Naive thymus-derived CD4-positive, alpha-beta T cell (primary cell): ENCODE data around the gene EFCAB10. TPM values are rescaled to one million over a fixed set of nuclear protein-coding genes. Genes with fewer than 3 reads are reported as not detected.
"Not testable (repeated sequence)": the region's sequence is repeated elsewhere in the genome, so short reads cannot be mapped to it uniquely, and the experiment has no call there.

Source experiments
- ATAC-seq: fragments of 150-1000 bp; cut with Tn5 transposase; 2 replicates; pipeline ENCODE4 v1.10.0; 2021; ENCODE audit warnings: mild to moderate bottlenecking, moderate library complexity
- CTCF ChIA-PET: fragments of 350-600 bp; sonication (Branson Sonifier 250); formaldehyde crosslinking; loops from one replicate; lab custom pipeline; 2021; ENCODE audit warnings: antibody characterized with exemption; lab: Charles Lee
- POLR2A ChIA-PET: fragments of 350-600 bp; sonication (Branson Sonifier 250); formaldehyde crosslinking; loops from one replicate; lab custom pipeline; 2021; ENCODE audit warnings: antibody characterized with exemption, inconsistent platforms; lab: Charles Lee
- DNase-seq, 9 donors: peaks; one replicate each; pipeline versions ENCODE4 v3.0.0 to v3.0.0-alpha.2; 2020 to 2022; ENCODE audit warnings: mixed read lengths in 1 of 9
- H3K27ac ChIP-seq: one replicate; pipeline ENCODE4 v1.7.0; 2013; ENCODE audit warnings: mild to moderate bottlenecking, low read depth, low read length, moderate library complexity
- H3K27me3 ChIP-seq, 2 donors: one replicate each; pipeline ENCODE4 v1.7.0; 2013; ENCODE audit warnings: low read length in 2 of 2, mild to moderate bottlenecking in 2 of 2, moderate library complexity in 2 of 2; ENCODE audit not compliant: control insufficient read depth in 2 of 2, insufficient read depth in 2 of 2
- H3K36me3 ChIP-seq, 3 experiments: 1 replicate in 2 of 3; 2 replicates in 1 of 3; pipeline ENCODE4 v1.7.0; 2013; ENCODE audit warnings: low read length in 3 of 3, mild to moderate bottlenecking in 3 of 3, moderate library complexity in 1 of 3; ENCODE audit not compliant: insufficient read depth in 3 of 3, control insufficient read depth in 2 of 3
- H3K4me1 ChIP-seq, 2 donors: one replicate each; pipeline ENCODE4 v1.7.0; 2013; ENCODE audit warnings: low read length in 2 of 2, mild to moderate bottlenecking in 2 of 2, moderate library complexity in 1 of 2; ENCODE audit not compliant: control insufficient read depth in 2 of 2, insufficient read depth in 2 of 2
- H3K4me3 ChIP-seq: 2 replicates; pipeline ENCODE4 v1.7.0; 2013; ENCODE audit warnings: mild to moderate bottlenecking, low read length
- H3K9me3 ChIP-seq, 3 experiments: 1 replicate in 2 of 3; 2 replicates in 1 of 3; pipeline ENCODE4 v1.7.0; 2013; ENCODE audit warnings: low read length in 3 of 3; ENCODE audit not compliant: control insufficient read depth in 2 of 3
- H3K27ac Mint-ChIP-seq, 9 donors: one replicate each; pipeline ENCODE4 v1.8.0; 2020 to 2022; ENCODE audit warnings: mixed read lengths in 9 of 9, mild to moderate bottlenecking in 8 of 9, moderate library complexity in 5 of 9, inconsistent platforms in 2 of 9
- H3K27me3 Mint-ChIP-seq, 5 donors: one replicate each; pipeline ENCODE4 v1.8.0; 2021 to 2022; ENCODE audit warnings: mixed read lengths in 5 of 5, mild to moderate bottlenecking in 1 of 5
- H3K36me3 Mint-ChIP-seq, 5 donors: one replicate each; pipeline ENCODE4 v1.8.0; 2020 to 2022; ENCODE audit warnings: mixed read lengths in 5 of 5, mild to moderate bottlenecking in 3 of 5, inconsistent platforms in 1 of 5
- H3K4me1 Mint-ChIP-seq, 7 donors: one replicate each; pipeline ENCODE4 v1.8.0; 2020 to 2022; ENCODE audit warnings: mixed read lengths in 7 of 7, mild to moderate bottlenecking in 3 of 7, inconsistent platforms in 1 of 7
- H3K4me3 Mint-ChIP-seq, 10 donors: one replicate each; pipeline ENCODE4 v1.8.0; 2020 to 2022; ENCODE audit warnings: mild to moderate bottlenecking in 10 of 10, mixed read lengths in 10 of 10, moderate library complexity in 6 of 10, inconsistent platforms in 2 of 10
- H3K9me3 Mint-ChIP-seq, 11 donors: one replicate each; pipeline ENCODE4 v1.8.0; 2020 to 2022; ENCODE audit warnings: mixed read lengths in 11 of 11, mild to moderate bottlenecking in 4 of 11, inconsistent platforms in 1 of 11, moderate library complexity in 1 of 11
- intact Hi-C, 2 donors: fragments of 100-400 bp; cut with micrococcal nuclease; formaldehyde crosslinking; loops; one replicate each; pipeline ENCODE4 v1.15.1; 2023
- polyA plus RNA-seq, 2 donors: library from polyadenylated mRNA; unstranded; fragments of 300-500 nt; fragmentation: Illumina TruSeq; gene quantifications; one replicate each; pipeline ENCODE4 v1.2.3, GENCODE V29; 2021
- total RNA-seq, 6 experiments: library from RNA in 5 of 6; stranded (reverse) in 5 of 6; gene quantifications; 1 replicate in 5 of 6; 2 replicates in 1 of 6; pipeline ENCODE4 v1.2.3 and lab custom pipeline; 2021 to 2026

The EFCAB10 gene
- total and polyA plus RNA-seq, 7 experiments from 2014 or later = 0.75 to 2.1 (median 1.2) TPM; not detected in 4

DNA sequence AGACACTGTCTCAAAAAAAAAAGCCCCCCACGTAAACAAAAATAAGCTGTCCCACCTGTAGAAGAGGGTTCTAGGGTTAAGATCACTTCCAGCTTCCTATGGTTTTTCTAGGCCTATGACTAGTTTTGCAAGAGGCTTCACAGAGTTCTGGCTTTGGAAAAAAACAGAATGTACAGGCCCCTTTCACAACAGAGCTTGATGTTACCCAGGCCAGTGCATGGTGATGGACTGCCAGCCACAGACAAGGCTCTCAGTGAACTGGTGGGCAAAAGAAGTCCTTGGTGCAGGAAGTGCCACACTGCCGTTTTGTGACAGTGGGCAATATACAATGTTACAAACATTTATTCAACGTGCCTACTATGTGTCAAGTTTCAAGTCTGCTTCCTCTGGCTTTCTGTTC is 18.3 kb upstream of the EFCAB10 start:
- Mint-ChIP-seq H3K4me3 (no peak overlapping the region), H3K9me3 (no peaks in the 10 kb centered on the region), H3K27ac (no peak overlapping the region), H3K27me3 (peaks cover 0 to 21% (median 8%) of the 10 kb centered on the region in 5 donors), H3K4me1 (peaks cover 0 to 6% (median 0%) of the 10 kb centered on the region in 7 donors), H3K36me3 (no peaks in the 10 kb centered on the region)
- no peaks in the 10 kb centered on the region for H3K4me1 ChIP-seq
- ATAC-seq (no peak), DNase-seq (no peak)
- H3K36me3 ChIP-seq = no peaks in the 10 kb centered on the region
- CTCF ChIA-PET = no interaction called here
- intact Hi-C loops = no loop called here
- H3K27me3 ChIP-seq = no peaks in the 10 kb centered on the region
- POLR2A ChIA-PET = no interaction called here
- no peak overlapping the region for H3K4me3 ChIP-seq
- no peaks in the 10 kb centered on the region for H3K9me3 ChIP-seq
- H3K27ac ChIP-seq = no peak overlapping the region

DNA sequence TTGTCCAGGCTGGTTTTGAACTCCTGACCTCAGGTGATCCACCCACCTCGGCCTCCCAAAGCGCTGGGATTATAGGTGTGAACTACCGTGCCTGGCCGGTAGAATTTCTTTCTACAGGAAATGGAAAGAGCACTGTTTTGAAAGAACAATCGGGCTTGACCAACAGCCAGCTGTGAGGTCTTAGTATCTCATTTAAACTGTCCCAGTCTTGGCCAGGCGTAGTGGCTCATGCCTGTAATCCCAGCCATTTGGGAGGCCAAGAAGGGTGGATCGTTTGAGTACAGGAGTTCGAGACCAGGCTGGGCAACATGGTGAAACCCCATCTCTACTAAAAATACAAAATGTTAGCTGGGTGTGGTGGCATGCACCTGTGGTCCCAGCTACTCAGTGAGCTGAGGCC is 17.8 kb upstream of the EFCAB10 start:
- DNase-seq, H3K9me3 Mint-ChIP-seq, H3K4me1 ChIP-seq, H3K27ac Mint-ChIP-seq, ATAC-seq, H3K4me1 Mint-ChIP-seq, POLR2A ChIA-PET, CTCF ChIA-PET, H3K4me3 Mint-ChIP-seq, H3K9me3 ChIP-seq, H3K36me3 Mint-ChIP-seq, intact Hi-C loops, H3K4me3 ChIP-seq, H3K27me3 ChIP-seq, H3K27ac ChIP-seq, H3K36me3 ChIP-seq: not testable (repeated sequence)
- peaks cover 0 to 21% (median 8%) of the 10 kb centered on the region in 5 donors for H3K27me3 Mint-ChIP-seq

DNA sequence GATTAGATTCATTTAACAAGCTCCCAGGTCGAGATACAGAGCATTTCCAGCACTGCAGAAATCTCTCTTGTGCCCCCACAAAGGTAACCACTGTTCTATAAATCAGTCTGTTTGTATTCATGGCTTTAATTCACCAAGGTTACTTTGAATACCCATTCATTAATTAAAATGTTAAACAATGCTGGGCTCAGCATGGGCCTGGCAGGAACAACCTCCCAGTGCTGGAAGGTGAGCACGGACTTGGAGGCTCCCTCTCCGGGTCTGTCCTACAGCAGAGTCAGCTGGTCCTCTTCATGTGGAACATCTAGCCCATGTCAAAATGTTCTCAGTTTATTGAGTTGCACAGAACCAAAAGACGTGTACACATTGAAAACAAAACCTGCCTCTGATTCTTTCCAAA is 15.6 kb upstream of the EFCAB10 start:
- Mint-ChIP-seq H3K9me3 (no peaks in the 10 kb centered on the region), H3K4me3 (no peak overlapping the region), H3K27me3 (peaks cover 0 to 28% (median 5%) of the 10 kb centered on the region in 5 donors), H3K27ac (no peak overlapping the region), H3K36me3 (no peaks in the 10 kb centered on the region), H3K4me1 (peaks cover 0 to 2% (median 0%) of the 10 kb centered on the region in 7 donors)
- Histone ChIP-seq H3K4me3 (no peak overlapping the region), H3K36me3 (no peaks in the 10 kb centered on the region), H3K27me3 (no peaks in the 10 kb centered on the region), H3K9me3 (no peaks in the 10 kb centered on the region), H3K27ac (no peak overlapping the region), H3K4me1 (no peaks in the 10 kb centered on the region)
- no peak for DNase-seq
- intact Hi-C loops = no loop called here
- no peak for ATAC-seq
- ChIA-PET POLR2A (no interaction called here), CTCF (no interaction called here)

DNA sequence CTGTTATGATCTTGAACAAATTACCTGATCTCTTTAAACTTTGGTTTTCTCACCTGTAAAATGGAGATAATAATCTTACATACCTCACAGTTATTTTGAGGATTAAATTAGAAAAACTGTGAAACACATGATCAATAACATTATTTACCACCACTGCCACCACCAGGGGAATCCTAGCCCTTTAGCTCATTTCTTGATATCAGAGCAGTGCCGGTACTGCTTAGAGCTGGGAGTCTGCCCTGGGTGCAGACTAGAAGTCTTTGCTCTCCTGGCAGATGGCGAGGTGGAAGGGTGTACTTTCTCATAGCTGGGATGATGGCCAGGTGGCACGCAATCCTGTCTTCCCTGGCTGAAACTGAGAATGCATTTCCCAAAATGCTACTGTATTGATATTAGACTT is 12.7 kb upstream of the EFCAB10 start:
- ATAC-seq (no peak), DNase-seq (no peak)
- Histone ChIP-seq H3K4me3 (no peak overlapping the region), H3K27ac (no peak overlapping the region), H3K27me3 (no peaks in the 10 kb centered on the region), H3K9me3 (no peaks in the 10 kb centered on the region), H3K36me3 (no peaks in the 10 kb centered on the region), H3K4me1 (no peaks in the 10 kb centered on the region)
- H3K36me3 Mint-ChIP-seq = no peaks in the 10 kb centered on the region
- intact Hi-C loops = no loop called here
- H3K4me1 Mint-ChIP-seq = peaks cover 0 to 6% (median 4%) of the 10 kb centered on the region in 7 donors
- H3K9me3 Mint-ChIP-seq = no peaks in the 10 kb centered on the region
- peaks cover 0 to 20% (median 0%) of the 10 kb centered on the region in 5 donors for H3K27me3 Mint-ChIP-seq
- ChIA-PET POLR2A (no interaction called here), CTCF (no interaction called here)
- H3K4me3 Mint-ChIP-seq = no peak overlapping the region
- no peak overlapping the region for H3K27ac Mint-ChIP-seq

DNA sequence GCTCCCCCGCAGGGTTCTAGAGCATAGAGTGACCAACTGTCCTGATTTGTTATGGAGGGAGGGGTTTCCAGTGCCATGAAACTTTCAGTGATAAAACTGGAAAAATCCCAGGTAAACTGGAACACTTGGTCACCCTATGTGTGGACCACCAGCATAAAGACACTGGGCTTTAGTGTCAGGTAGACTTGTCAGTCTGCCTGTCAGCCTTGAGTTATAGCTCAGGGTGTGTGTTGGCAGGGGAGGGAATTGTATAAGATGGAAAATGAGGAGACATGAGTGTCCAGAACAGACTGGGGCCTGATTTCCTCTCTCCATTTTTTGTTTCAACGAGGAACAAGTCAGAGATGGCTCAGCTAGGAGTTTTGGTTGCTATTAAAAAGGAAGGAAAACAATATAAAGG is 10.2 kb upstream of the EFCAB10 start:
- Mint-ChIP-seq H3K27me3 (peaks cover 0 to 12% (median 0%) of the 10 kb centered on the region in 5 donors), H3K27ac (no peak overlapping the region), H3K4me3 (no peak overlapping the region), H3K4me1 (peaks cover 0 to 12% (median 4%) of the 10 kb centered on the region in 7 donors), H3K36me3 (no peaks in the 10 kb centered on the region), H3K9me3 (no peaks in the 10 kb centered on the region)
- ATAC-seq (no peak), DNase-seq (no peak)
- H3K4me3 ChIP-seq = no peak overlapping the region
- ChIA-PET CTCF (interaction anchor here (0.9 kb wide), 1 partner anchor 451 kb away, joined by 3 read pairs; no protein-coding TSS in a partner anchor), POLR2A (interaction anchor here (0.8 kb wide), 1 partner anchor 10 kb away, joined by 3 read pairs; the partner anchor contains the start of gene EFCAB10)
- no peaks in the 10 kb centered on the region for H3K4me1 ChIP-seq
- H3K36me3 ChIP-seq = no peaks in the 10 kb centered on the region
- H3K27me3 ChIP-seq = no peaks in the 10 kb centered on the region
- intact Hi-C loops = no loop called here
- H3K9me3 ChIP-seq = no peaks in the 10 kb centered on the region
- no peak overlapping the region for H3K27ac ChIP-seq

DNA sequence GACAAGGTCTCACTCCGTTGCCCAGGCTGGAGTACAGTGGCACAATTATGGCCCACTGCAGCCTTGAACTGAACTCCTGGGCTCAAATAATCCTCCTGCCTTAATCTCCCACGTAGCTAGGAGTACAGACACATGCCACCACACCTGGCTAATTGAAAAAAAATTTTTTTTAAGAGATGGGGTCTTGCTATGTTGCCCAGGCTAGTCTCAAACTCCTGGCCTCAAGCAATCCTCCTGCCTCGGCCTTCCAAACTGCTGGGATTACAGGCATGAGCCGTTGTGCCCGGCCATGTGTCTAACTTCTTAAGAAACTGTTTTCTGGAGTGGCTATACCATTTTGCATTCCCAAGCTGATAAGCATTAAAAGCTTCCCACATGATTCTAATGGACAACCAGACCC is 9.5 kb upstream of the EFCAB10 start:
- CTCF ChIA-PET = interaction anchor here (0.6 kb wide), 1 partner anchor 15 kb away, joined by 4 read pairs; no protein-coding TSS in a partner anchor
- Mint-ChIP-seq H3K4me3 (no peak overlapping the region), H3K27ac (no peak overlapping the region), H3K27me3 (peaks cover 0 to 12% (median 0%) of the 10 kb centered on the region in 5 donors), H3K36me3 (peaks cover 0 to 2% (median 0%) of the 10 kb centered on the region in 5 donors), H3K4me1 (peaks cover 0 to 17% (median 4%) of the 10 kb centered on the region in 7 donors), H3K9me3 (no peaks in the 10 kb centered on the region)
- Histone ChIP-seq H3K4me1 (no peaks in the 10 kb centered on the region), H3K4me3 (no peak overlapping the region), H3K27ac (no peak overlapping the region), H3K27me3 (no peaks in the 10 kb centered on the region), H3K9me3 (no peaks in the 10 kb centered on the region), H3K36me3 (no peaks in the 10 kb centered on the region)
- no peak for DNase-seq
- POLR2A ChIA-PET = interaction anchor here (0.6 kb wide), 1 partner anchor 55 kb away, joined by 5 read pairs; no protein-coding TSS in a partner anchor
- intact Hi-C loops = no loop called here
- ATAC-seq = no peak
